A549 (cell line): ENCODE measurements around the gene THAP7. TPM values are rescaled to one million over a fixed set of nuclear protein-coding genes. Genes with fewer than 3 reads are reported as not detected.

ENCODE experiments used
- ATAC-seq, 2 experiments: fragments of 200-7000 bp in 1 of 2; fragments of >200 bp in 1 of 2; cut with Nextera tagmentation in 1 of 2; cut with Tn5 transposase in 1 of 2; 3 replicates each; pipeline versions ENCODE4 v1.8.0 to v1.9.1; 2018 to 2020; ENCODE audit warnings: mild to moderate bottlenecking in 1 of 2, moderate library complexity in 1 of 2
- CTCF ChIA-PET: fragments of 300-600 bp; sonication (Branson Sonifier 250); formaldehyde crosslinking; extraction: SDS; loops from one replicate; lab custom pipeline; 2021; ENCODE audit warnings: antibody characterized with exemption, inconsistent platforms; lab: Yijun Ruan, JAX
- POLR2A ChIA-PET: fragments of 350-600 bp; formaldehyde crosslinking; extraction: SDS; loops from one replicate; lab custom pipeline; 2021; ENCODE audit warnings: antibody characterized with exemption, inconsistent platforms; lab: Yijun Ruan, JAX
- DNase-seq, 2 experiments: peaks; one replicate each; pipeline versions ENCODE4 v3.0.0 to v3.0.0-alpha.2; 2011 to 2016; ENCODE audit warnings: low read depth in 1 of 2, low spot score in 1 of 2
- FAIRE-seq: peaks from 2 replicates; lab custom pipeline; 2011; peaks lifted over from hg19 to GRCh38; lab: Jason Lieb, UNC
- H3K27ac ChIP-seq, 2 experiments: fragments of >200 bp; sonication (Bioruptor Twin); formaldehyde crosslinking; 3 replicates each; pipeline ENCODE4 v1.5.1; 2016 to 2017
- H3K4me1 ChIP-seq: fragments of >200 bp; sonication (Bioruptor Twin); formaldehyde crosslinking; 3 replicates; pipeline ENCODE4 v1.6.1; 2016
- H3K4me2 ChIP-seq: fragments of >200 bp; sonication (Bioruptor Twin); formaldehyde crosslinking; 3 replicates; pipeline ENCODE4 v1.6.1; 2016
- H3K4me3 ChIP-seq: fragments of >200 bp; sonication (Bioruptor Twin); formaldehyde crosslinking; 3 replicates; pipeline ENCODE4 v1.5.1; 2016
- H3K9me3 ChIP-seq: fragments of >200 bp; sonication (Bioruptor Twin); formaldehyde crosslinking; 3 replicates; pipeline ENCODE4 v1.6.1; 2016
- ATOH8 ChIP-seq: fragments of 250-450 bp; sonication (Bioruptor Pico); IDR thresholded peaks from 2 replicates; pipeline ENCODE4 v1.5.0; 2020; ENCODE audit warnings: low read depth, mild to moderate bottlenecking, moderate library complexity
- BHLHE40 ChIP-seq: IDR thresholded peaks from 2 replicates; pipeline ENCODE4 v1.6.1; 2012; ENCODE audit warnings: low read depth, low read length, inconsistent platforms
- EHMT2 ChIP-seq: fragments of 200-600 bp; sonication (generic); IDR thresholded peaks from 2 replicates; pipeline ENCODE4 v1.6.1; 2016; ENCODE audit warnings: antibody characterized with exemption, low read depth, mild to moderate bottlenecking, moderate library complexity
- EP300 ChIP-seq, 2 experiments: fragments of >200 bp; sonication (Bioruptor Twin); formaldehyde crosslinking; IDR thresholded peaks; 2 replicates in 1 of 2; 3 replicates in 1 of 2; pipeline ENCODE4 v1.6.1; 2016 to 2017
- ESRRA ChIP-seq: fragments of 150-350 bp; IDR thresholded peaks from 2 replicates; pipeline ENCODE4 v1.6.1; 2014; ENCODE audit warnings: mild to moderate bottlenecking, low read length, borderline replicate concordance
- FOXS1 ChIP-seq: fragments of 250-450 bp; sonication (Bioruptor Pico); IDR thresholded peaks from 2 replicates; pipeline ENCODE4 v1.5.0; 2020; ENCODE audit warnings: mild to moderate bottlenecking, moderate library complexity
- HEYL ChIP-seq: fragments of 250-450 bp; sonication (Bioruptor Pico); IDR thresholded peaks from 2 replicates; pipeline ENCODE4 v1.8.0; 2021; ENCODE audit warnings: mild to moderate bottlenecking, moderate library complexity
- HOXB5 ChIP-seq: fragments of 250-450 bp; sonication (Bioruptor Pico); IDR thresholded peaks from 2 replicates; pipeline ENCODE4 v1.5.0; 2020; ENCODE audit warnings: mild to moderate bottlenecking, moderate library complexity
- JUNB ChIP-seq: fragments of >200 bp; sonication (Bioruptor Twin); formaldehyde crosslinking; IDR thresholded peaks from 2 replicates; pipeline ENCODE4 v1.6.1; 2016
- MAZ ChIP-seq: fragments of 150-350 bp; IDR thresholded peaks from 2 replicates; pipeline ENCODE4 v1.6.1; 2014; ENCODE audit warnings: antibody characterized with exemption, low read depth, low read length, borderline replicate concordance
- NPAS2 ChIP-seq: fragments of 250-450 bp; sonication (Bioruptor Pico); IDR thresholded peaks from 2 replicates; pipeline ENCODE4 v1.8.0; 2022; ENCODE audit warnings: mild to moderate bottlenecking, moderate library complexity, borderline replicate concordance
- PBX3 ChIP-seq: IDR thresholded peaks from 2 replicates; pipeline ENCODE4 v1.6.1; 2012
- POLR2A ChIP-seq: IDR thresholded peaks from 2 replicates; pipeline ENCODE4 v1.6.1; 2012; ENCODE audit warnings: mild to moderate bottlenecking, low read length
- RAD21 ChIP-seq, 2 experiments: fragments of >200 bp in 1 of 2; sonication (Bioruptor Twin) in 1 of 2; formaldehyde crosslinking in 1 of 2; IDR thresholded peaks in 1 of 2; conservative IDR thresholded peaks in 1 of 2; 2 replicates in 1 of 2; 3 replicates in 1 of 2; pipeline ENCODE4 v1.6.1; 2012 to 2018; ENCODE audit warnings: inconsistent platforms in 1 of 2
- RFX5 ChIP-seq: fragments of 450-650 bp; IDR thresholded peaks from 2 replicates; pipeline ENCODE4 v1.7.1; 2014; ENCODE audit warnings: antibody characterized with exemption, mild to moderate bottlenecking, moderate library complexity
- TFCP2L1 ChIP-seq: fragments of 250-450 bp; sonication (Bioruptor Pico); IDR thresholded peaks from 2 replicates; pipeline ENCODE4 v1.5.0; 2021; ENCODE audit warnings: mild to moderate bottlenecking
- TP53 ChIP-seq: fragments of 250-450 bp; sonication (Bioruptor Pico); IDR thresholded peaks from 2 replicates; pipeline ENCODE4 v1.5.0; 2021; ENCODE audit warnings: mild to moderate bottlenecking, moderate library complexity
- ZFP36 ChIP-seq: fragments of 450-650 bp; IDR thresholded peaks from 2 replicates; pipeline ENCODE4 v1.6.1; 2014; ENCODE audit warnings: borderline replicate concordance; ENCODE audit not compliant: partially characterized antibody
- ZNF302 ChIP-seq: fragments of 250-450 bp; sonication (Bioruptor Pico); IDR thresholded peaks from 2 replicates; pipeline ENCODE4 v1.9.0; 2021; ENCODE audit warnings: inconsistent platforms, mild to moderate bottlenecking, moderate library complexity
- WGBS: methylation state at CpG from one replicate; pipeline ENCODE4 v1.1.6; 2017; ENCODE audit errors: missing lambda C conversion rate; 5-methylcytosine and 5-hydroxymethylcytosine counted together
- polyA plus RNA-seq, 4 experiments: library from polyadenylated mRNA; depleted of rRNA in 3 of 4; stranded (reverse); fragments of >200 nt; fragmentation: RNase III in 1 of 4; extraction: RNeasy Plus Mini Kit Qiagen cat#74134 plus additional on column Dnase treatment in 1 of 4; gene quantifications; 2 replicates in 3 of 4; 3 replicates in 1 of 4; pipeline ENCODE4 v1.2.3, GENCODE V29; 2011 to 2017
- TF ChIP-seq, protein P1 (sequence below): fragments of >200 bp; sonication (Bioruptor Twin); formaldehyde crosslinking; IDR thresholded peaks from 3 replicates; pipeline ENCODE4 v1.6.1; 2016
- TF ChIP-seq, protein P2 (sequence below): fragments of >200 bp; sonication (Bioruptor Twin); formaldehyde crosslinking; IDR thresholded peaks from 2 replicates; pipeline ENCODE4 v1.6.1; 2016
- TF ChIP-seq, protein P3 (sequence below): fragments of 250-450 bp; sonication (Bioruptor Pico); IDR thresholded peaks from 2 replicates; pipeline ENCODE4 v1.5.0; 2021; ENCODE audit warnings: mild to moderate bottlenecking, moderate library complexity, borderline replicate concordance

THAP7 gene
- polyA plus RNA-seq, 2 of the 4 experiments (the other 2 are of a cell fraction) = 15.9 to 22.7 TPM

GRCh38 chr22:20964799-20965103 is 37.2 kb downstream of the THAP7 start:
- POLR2A ChIA-PET = no interaction called here
- no peak overlapping the region for H3K4me3 ChIP-seq
- H3K4me2 ChIP-seq = no peak overlapping the region
- DNase-seq (no peak), FAIRE-seq (no peak), ATAC-seq (no peak)
- no peaks in the 10 kb centered on the region for H3K9me3 ChIP-seq
- no peaks in the 10 kb centered on the region for H3K4me1 ChIP-seq
- H3K27ac ChIP-seq = no peak overlapping the region
- WGBS = 93% methylated on average over 15 of the region's 28 CpGs
- CTCF ChIA-PET = interaction anchor here (1.2 kb wide), 2 partner anchors 9 to 79 kb away, joined by 3 read pairs; no protein-coding TSS in a partner anchor
- TF ChIP-seq, protein P1, sequence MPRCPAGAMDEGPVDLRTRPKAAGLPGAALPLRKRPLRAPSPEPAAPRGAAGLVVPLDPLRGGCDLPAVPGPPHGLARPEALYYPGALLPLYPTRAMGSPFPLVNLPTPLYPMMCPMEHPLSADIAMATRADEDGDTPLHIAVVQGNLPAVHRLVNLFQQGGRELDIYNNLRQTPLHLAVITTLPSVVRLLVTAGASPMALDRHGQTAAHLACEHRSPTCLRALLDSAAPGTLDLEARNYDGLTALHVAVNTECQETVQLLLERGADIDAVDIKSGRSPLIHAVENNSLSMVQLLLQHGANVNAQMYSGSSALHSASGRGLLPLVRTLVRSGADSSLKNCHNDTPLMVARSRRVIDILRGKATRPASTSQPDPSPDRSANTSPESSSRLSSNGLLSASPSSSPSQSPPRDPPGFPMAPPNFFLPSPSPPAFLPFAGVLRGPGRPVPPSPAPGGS = no peak
- TF ChIP-seq ESRRA = no peak
- no peak for TF ChIP-seq TFCP2L1 (CRISPR knock-in tag)
- TF ChIP-seq RAD21 (conservative IDR thresholded peaks at IDR 0.05 in 1 of 2, IDR thresholded peaks at IDR 0.05 in 1 of 2) = no peak

- TF ChIP-seq POLR2A = no peak
- peak; percentile 83 for TF ChIP-seq ZFP36
- DNase-seq = no peak
- WGBS = 86% methylated on average over 4 of the region's 6 CpGs
- no peak for FAIRE-seq
- Histone ChIP-seq H3K4me3 (no peak overlapping the region), H3K9me3 (no peaks in the 10 kb centered on the region), H3K4me2 (no peak overlapping the region), H3K27ac (no peak overlapping the region), H3K4me1 (no peaks in the 10 kb centered on the region)
- ChIA-PET CTCF (interaction anchor here (1.2 to 4.2 kb wide), 3 partner anchors 9 to 79 kb away, joined by 3 to 24 read pairs (median 3); no protein-coding TSS in a partner anchor), POLR2A (no interaction called here)
- no peak for ATAC-seq
These were observed 37.7 kb downstream of the THAP7 start for GRCh38 chr22:20964090-20964798.

DNA sequence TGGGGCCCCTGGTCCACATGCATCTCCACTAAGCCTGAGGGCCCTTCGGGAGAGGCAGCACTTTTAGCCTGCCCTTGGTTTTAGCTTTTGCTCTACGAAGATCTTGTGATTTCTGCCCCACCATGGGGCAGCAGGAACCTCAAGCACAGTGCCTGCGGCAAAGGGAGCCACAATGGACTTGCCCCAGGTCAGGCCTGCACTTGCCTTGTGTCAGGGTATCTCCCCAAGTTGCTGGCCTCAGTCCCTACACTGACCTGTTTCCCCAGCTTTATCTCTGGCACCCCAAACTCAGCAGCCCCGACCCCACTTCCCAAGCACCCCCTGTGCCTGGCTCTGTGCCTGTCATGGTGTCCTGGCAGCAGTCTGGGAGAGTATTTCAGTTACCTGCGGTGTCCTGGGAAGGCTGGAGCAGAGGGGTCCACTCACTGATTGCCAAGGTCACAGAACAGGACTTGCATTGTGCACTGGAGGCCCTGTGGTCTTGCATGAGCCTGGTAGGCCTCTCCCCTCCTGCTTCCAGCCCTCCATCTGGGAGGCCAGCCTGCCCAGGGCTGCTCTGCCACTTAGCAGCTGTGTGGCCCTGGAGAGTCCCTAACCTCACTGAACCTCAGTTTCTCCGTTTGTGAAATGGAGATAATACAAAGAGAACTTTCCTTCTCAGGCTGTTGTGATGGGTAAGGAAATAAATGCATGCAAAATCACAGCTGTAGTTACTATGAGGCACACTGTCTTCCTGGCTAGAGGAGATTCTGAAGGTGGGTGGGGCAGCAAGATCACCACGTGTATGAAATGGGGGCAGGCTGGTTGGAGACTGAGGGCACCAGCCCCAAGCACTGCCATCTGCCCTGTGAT is 38.5 kb downstream of the THAP7 start:
- 63% methylated on average over 5 of the region's 7 CpGs for WGBS
- 0 out of 3 replicates have a peak, but pooled peaks cover under 1% of the 10 kb centered on the region for H3K4me1 ChIP-seq
- CTCF ChIA-PET = interaction anchor here (0.7 to 4.2 kb wide), 8 partner anchors 10 to 211 kb away, joined by 3 to 24 read pairs (median 4); partner anchors contain the start of gene LZTR1
- no peak overlapping the region for H3K27ac ChIP-seq
- H3K9me3 ChIP-seq = no peaks in the 10 kb centered on the region
- no peak overlapping the region for H3K4me3 ChIP-seq
- no peak overlapping the region for H3K4me2 ChIP-seq
- TF ChIP-seq, protein P2, sequence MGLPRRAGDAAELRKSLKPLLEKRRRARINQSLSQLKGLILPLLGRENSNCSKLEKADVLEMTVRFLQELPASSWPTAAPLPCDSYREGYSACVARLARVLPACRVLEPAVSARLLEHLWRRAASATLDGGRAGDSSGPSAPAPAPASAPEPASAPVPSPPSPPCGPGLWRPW = no peak
- no peak for TF ChIP-seq RAD21 (conservative IDR thresholded peaks at IDR 0.05 in 1 of 2, IDR thresholded peaks at IDR 0.05 in 1 of 2)
- TF ChIP-seq ZFP36 = no peak
- no peak for TF ChIP-seq FOXS1
- TF ChIP-seq, all 56 proteins: peak for 0
- POLR2A ChIA-PET = no interaction called here
- DNase-seq = no peak
- no peak for ATAC-seq
- no peak for FAIRE-seq

DNA sequence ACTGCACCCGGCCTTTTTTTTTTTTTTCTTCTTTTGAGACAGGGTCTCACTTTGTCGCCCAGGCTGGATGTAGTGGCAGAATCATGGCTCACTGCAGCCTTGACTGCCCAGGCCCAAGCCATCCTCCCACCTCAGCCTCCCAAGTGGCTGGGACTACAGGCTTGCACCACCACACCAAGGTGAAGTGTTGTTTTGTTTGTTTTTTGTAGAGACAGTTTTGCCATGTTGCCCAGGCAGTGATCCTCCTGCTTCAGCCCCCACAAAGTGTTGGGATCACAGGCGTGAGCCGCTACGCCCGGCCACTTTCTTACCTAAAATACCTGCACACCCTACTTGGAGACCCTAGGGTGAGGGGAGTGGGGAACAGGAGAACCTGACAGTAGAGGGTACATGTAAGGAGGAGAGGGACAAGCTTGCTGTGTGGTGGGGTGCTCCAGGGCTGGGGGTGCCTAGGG is 39.4 kb downstream of the THAP7 start:
- no peak overlapping the region for H3K4me2 ChIP-seq
- no peaks in the 10 kb centered on the region for H3K9me3 ChIP-seq
- WGBS = 94% methylated on average over 6 of the region's 6 CpGs
- ChIA-PET POLR2A (no interaction called here), CTCF (interaction anchor here (1.0 to 4.2 kb wide), 6 partner anchors 10 to 211 kb away, joined by 3 to 24 read pairs (median 4); no protein-coding TSS in a partner anchor)
- TF ChIP-seq MAZ = no peak
- TF ChIP-seq RFX5 = no peak
- no peak for TF ChIP-seq TP53 (CRISPR knock-in tag)
- TF ChIP-seq PBX3 = no peak
- TF ChIP-seq EP300 (IDR thresholded peaks at IDR 0.05) = no peak
- TF ChIP-seq HEYL (CRISPR knock-in tag) = no peak
- TF ChIP-seq NPAS2 (CRISPR knock-in tag) = no peak
- no peak for TF ChIP-seq ZNF302 (CRISPR knock-in tag)
- no peak for TF ChIP-seq HOXB5 (CRISPR knock-in tag)
- no peak for TF ChIP-seq ZFP36
- TF ChIP-seq ATOH8 (CRISPR knock-in tag) = no peak
- TF ChIP-seq, protein P3, sequence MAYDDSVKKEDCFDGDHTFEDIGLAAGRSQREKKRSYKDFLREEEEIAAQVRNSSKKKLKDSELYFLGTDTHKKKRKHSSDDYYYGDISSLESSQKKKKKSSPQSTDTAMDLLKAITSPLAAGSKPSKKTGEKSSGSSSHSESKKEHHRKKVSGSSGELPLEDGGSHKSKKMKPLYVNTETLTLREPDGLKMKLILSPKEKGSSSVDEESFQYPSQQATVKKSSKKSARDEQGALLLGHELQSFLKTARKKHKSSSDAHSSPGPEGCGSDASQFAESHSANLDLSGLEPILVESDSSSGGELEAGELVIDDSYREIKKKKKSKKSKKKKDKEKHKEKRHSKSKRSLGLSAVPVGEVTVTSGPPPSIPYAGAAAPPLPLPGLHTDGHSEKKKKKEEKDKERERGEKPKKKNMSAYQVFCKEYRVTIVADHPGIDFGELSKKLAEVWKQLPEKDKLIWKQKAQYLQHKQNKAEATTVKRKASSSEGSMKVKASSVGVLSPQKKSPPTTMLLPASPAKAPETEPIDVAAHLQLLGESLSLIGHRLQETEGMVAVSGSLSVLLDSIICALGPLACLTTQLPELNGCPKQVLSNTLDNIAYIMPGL = no peak
- TF ChIP-seq JUNB = no peak
- TF ChIP-seq EHMT2 = no peak
- TF ChIP-seq BHLHE40 = no peak
- FAIRE-seq (no peak), DNase-seq (no peak), ATAC-seq (no peak)
- H3K4me3 ChIP-seq = no peak overlapping the region
- H3K4me1 ChIP-seq = 0 out of 3 replicates have a peak, but pooled peaks cover 3% of the 10 kb centered on the region
- H3K27ac ChIP-seq = no peak overlapping the region
